Osteoblast (primary cell): ENCODE measurements around the gene ENOX1. TPM values are rescaled to one million over a fixed set of nuclear protein-coding genes. Genes with fewer than 3 reads are reported as not detected.

Experiments
- DNase-seq: peaks from one replicate; pipeline ENCODE4 v3.0.0; 2011; ENCODE audit warnings: low spot score, mixed read lengths; ENCODE audit not compliant: insufficient read length; ENCODE audit errors: missing footprints
- H2AFZ ChIP-seq: 2 replicates; pipeline ENCODE4 v1.6.0; 2011; ENCODE audit warnings: mild to moderate bottlenecking, low read length
- H3K27ac ChIP-seq: 2 replicates; pipeline ENCODE4 v1.5.1; 2011; ENCODE audit warnings: mild to moderate bottlenecking, low read depth, low read length, moderate library complexity
- H3K27me3 ChIP-seq: 2 replicates; pipeline ENCODE4 v1.6.0; 2012; ENCODE audit warnings: mild to moderate bottlenecking, control low read depth, inconsistent platforms, low read length, moderate library complexity; ENCODE audit not compliant: insufficient read depth
- H3K36me3 ChIP-seq: 2 replicates; pipeline ENCODE4 v1.5.1; 2011; ENCODE audit warnings: mild to moderate bottlenecking, low read length, control low read depth, moderate library complexity; ENCODE audit not compliant: insufficient read depth
- H3K4me1 ChIP-seq: 2 replicates; pipeline ENCODE4 v1.5.1; 2011; ENCODE audit warnings: mild to moderate bottlenecking, low read length, control low read depth, moderate library complexity; ENCODE audit not compliant: insufficient read depth
- H3K4me2 ChIP-seq: 2 replicates; pipeline ENCODE4 v1.6.0; 2011; ENCODE audit warnings: mild to moderate bottlenecking, low read length; ENCODE audit not compliant: insufficient read depth
- H3K4me3 ChIP-seq: fragments of 200-600 bp; sonication (generic); 3 replicates; pipeline ENCODE4 v1.5.1; 2012; ENCODE audit warnings: mild to moderate bottlenecking, low read length, inconsistent platforms; ENCODE audit not compliant: insufficient read depth
- H3K79me2 ChIP-seq: 2 replicates; pipeline ENCODE4 v1.6.0; 2012; ENCODE audit warnings: mild to moderate bottlenecking, low read length, control low read depth, inconsistent platforms; ENCODE audit not compliant: insufficient read depth
- H3K9me3 ChIP-seq: 2 replicates; pipeline ENCODE4 v1.5.1; 2011; ENCODE audit warnings: low read depth, low read length, control low read depth
- H4K20me1 ChIP-seq: 2 replicates; pipeline ENCODE4 v1.6.0; 2012; ENCODE audit warnings: mild to moderate bottlenecking, low read length, control low read depth; ENCODE audit not compliant: insufficient read depth
- CTCF ChIP-seq: IDR thresholded peaks from 2 replicates; pipeline ENCODE4 v1.5.1; 2011; ENCODE audit warnings: mild to moderate bottlenecking, low read depth, low read length, moderate library complexity; ENCODE audit errors: extremely low read depth
- total RNA-seq: library from RNA; depleted of rRNA; stranded (reverse); fragments of >200 nt; gene quantifications from 2 replicates; pipeline ENCODE4 v1.2.3, GENCODE V29; 2012

Gene ENOX1
- total RNA-seq, 1 donor, result 5.4 TPM

- no peaks in the 10 kb centered on the region for H3K36me3 ChIP-seq
- H3K27ac ChIP-seq, result no peak overlapping the region
- no peaks in the 10 kb centered on the region for H3K27me3 ChIP-seq
- no peak overlapping the region for H3K4me2 ChIP-seq
- no peak overlapping the region for H3K4me3 ChIP-seq
- no peak overlapping the region for H2AFZ ChIP-seq
- H3K9me3 ChIP-seq, result no peaks in the 10 kb centered on the region
- no peak for DNase-seq
- no peaks in the 10 kb centered on the region for H3K79me2 ChIP-seq
- TF ChIP-seq CTCF, result no peak
- no peaks in the 10 kb centered on the region for H3K4me1 ChIP-seq
- H4K20me1 ChIP-seq, result no peaks in the 10 kb centered on the region
These were observed 146.3 kb downstream of the ENOX1 start for GRCh38 chr13:43640476-43640875.

- Histone ChIP-seq H4K20me1 (no peaks in the 10 kb centered on the region), H3K9me3 (no peaks in the 10 kb centered on the region), H3K4me3 (no peak overlapping the region), H2AFZ (no peak overlapping the region), H3K4me2 (no peak overlapping the region), H3K79me2 (no peaks in the 10 kb centered on the region), H3K27me3 (no peaks in the 10 kb centered on the region), H3K36me3 (no peaks in the 10 kb centered on the region), H3K27ac (no peak overlapping the region), H3K4me1 (no peaks in the 10 kb centered on the region)
- TF ChIP-seq CTCF, result no peak
- DNase-seq, result no peak
These were observed 155.7 kb downstream of the ENOX1 start for GRCh38 chr13:43631106-43631505.

- H3K79me2 ChIP-seq, result no peaks in the 10 kb centered on the region
- no peak for TF ChIP-seq CTCF
- no peaks in the 10 kb centered on the region for H3K4me1 ChIP-seq
- no peak for DNase-seq
- no peak overlapping the region for H3K27ac ChIP-seq
- no peak overlapping the region for H3K4me3 ChIP-seq
- no peaks in the 10 kb centered on the region for H3K9me3 ChIP-seq
- no peaks in the 10 kb centered on the region for H3K36me3 ChIP-seq
- H3K4me2 ChIP-seq, result no peak overlapping the region
- H4K20me1 ChIP-seq, result no peaks in the 10 kb centered on the region
- no peak overlapping the region for H2AFZ ChIP-seq
- no peaks in the 10 kb centered on the region for H3K27me3 ChIP-seq
These were observed 156.9 kb downstream of the ENOX1 start for GRCh38 chr13:43629691-43630480.

GRCh38 chr13:43626994-43627393, 159.8 kb downstream of the ENOX1 start:
- no peak overlapping the region for H3K4me3 ChIP-seq
- H3K9me3 ChIP-seq, result no peaks in the 10 kb centered on the region
- H3K27ac ChIP-seq, result no peak overlapping the region
- no peak for TF ChIP-seq CTCF
- H3K79me2 ChIP-seq, result no peaks in the 10 kb centered on the region
- DNase-seq, result no peak
- no peak overlapping the region for H3K4me2 ChIP-seq
- no peaks in the 10 kb centered on the region for H3K4me1 ChIP-seq
- no peak overlapping the region for H2AFZ ChIP-seq
- no peaks in the 10 kb centered on the region for H3K27me3 ChIP-seq
- H4K20me1 ChIP-seq, result no peaks in the 10 kb centered on the region
- no peaks in the 10 kb centered on the region for H3K36me3 ChIP-seq
